K562 (cell line): ENCODE results near the gene GPR32. TPM values are rescaled to one million over a fixed set of nuclear protein-coding genes. Genes with fewer than 3 reads are reported as not detected.

Experiments
- ATAC-seq: fragments of 200-7000 bp; cut with Tn5 transposase; 3 replicates; pipeline ENCODE4 v1.9.1; 2020; ENCODE audit warnings: moderate library complexity
- BruUV-seq: library from RNA; stranded (reverse); fragments of 400-500 nt; replicated peaks from 2 replicates; lab custom pipeline; 2021; lab: Mats Ljungman, UMichigan
- CTCF ChIA-PET: fragments of 300-600 bp; formaldehyde crosslinking; extraction: SDS; loops from one replicate; lab custom pipeline; 2021; ENCODE audit warnings: low intra/inter-chr PET ratio; lab: Yijun Ruan, JAX
- POLR2A ChIA-PET: fragments of 300-600, 350-650 bp; sonication (Branson Sonifier 250); formaldehyde crosslinking; extraction: SDS; loops from one replicate; lab custom pipeline; 2021; ENCODE audit warnings: antibody characterized with exemption, inconsistent platforms; lab: Yijun Ruan, JAX
- DNase-seq, 4 experiments: peaks; one replicate each; pipeline versions ENCODE4 v3.0.0 to v3.0.0-alpha.2; 2011 to 2018; ENCODE audit warnings: low spot score in 3 of 4, mixed read lengths in 3 of 4; ENCODE audit errors: extremely low read depth in 1 of 4
- FAIRE-seq: peaks from 2 replicates; lab custom pipeline; 2011; peaks lifted over from hg19 to GRCh38; lab: Jason Lieb, UNC
- H2AFZ ChIP-seq: 2 replicates; pipeline ENCODE4 v1.6.0; 2011; ENCODE audit warnings: low read depth, low read length, control low read depth, inconsistent platforms
- H3K27ac ChIP-seq: fragments of 200-600 bp; 3 replicates; pipeline ENCODE4 v1.8.0; 2011; ENCODE audit warnings: low read depth, mild to moderate bottlenecking, control low read depth, inconsistent platforms, low read length, moderate library complexity, mixed read lengths; ENCODE audit errors: extremely low read depth
- H3K27me3 ChIP-seq, 2 experiments: fragments of 300-600 bp in 1 of 2; 2 replicates in 1 of 2; 3 replicates in 1 of 2; pipeline versions ENCODE4 v1.6.0 to v1.8.0; 2011; ENCODE audit warnings: inconsistent platforms in 2 of 2, low read length in 2 of 2, mild to moderate bottlenecking in 1 of 2, mixed read lengths in 1 of 2, moderate library complexity in 1 of 2; ENCODE audit not compliant: control insufficient read depth in 2 of 2, insufficient read depth in 2 of 2
- H3K36me3 ChIP-seq: fragments of 300-600 bp; 3 replicates; pipeline ENCODE4 v1.8.0; 2011; ENCODE audit warnings: mild to moderate bottlenecking, low read length, inconsistent platforms; ENCODE audit not compliant: control insufficient read depth, insufficient read depth
- H3K4me1 ChIP-seq, 2 experiments: fragments of 200-600 bp in 1 of 2; replicated peaks in 1 of 2; 2 replicates in 1 of 2; 3 replicates in 1 of 2; pipeline versions ENCODE4 v1.5.1 to v1.8.0; 2011; ENCODE audit warnings: inconsistent platforms in 2 of 2, low read length in 2 of 2, mild to moderate bottlenecking in 1 of 2, mixed read lengths in 1 of 2, moderate library complexity in 1 of 2; ENCODE audit not compliant: control insufficient read depth in 2 of 2, insufficient read depth in 2 of 2
- H3K4me2 ChIP-seq: 2 replicates; pipeline ENCODE4 v1.6.1; 2011; ENCODE audit warnings: low read length, control low read depth, inconsistent platforms, mixed read lengths; ENCODE audit not compliant: insufficient read depth
- H3K4me3 ChIP-seq: fragments of 200-600 bp; sonication (generic), shearing (Covaris generic); 2 replicates; pipeline ENCODE4 v1.5.1; 2016; ENCODE audit warnings: control low read depth, inconsistent platforms
- H3K79me2 ChIP-seq: fragments of 200-600 bp; 3 replicates; pipeline ENCODE4 v1.8.0; 2011; ENCODE audit warnings: low read length, inconsistent platforms; ENCODE audit not compliant: control insufficient read depth, insufficient read depth
- H3K9ac ChIP-seq, 2 experiments: 2 replicates each; pipeline versions ENCODE4 v1.6.0 to v1.6.1; 2011; ENCODE audit warnings: low read depth in 2 of 2, low read length in 2 of 2, control low read depth in 1 of 2, inconsistent platforms in 1 of 2, mild to moderate bottlenecking in 1 of 2, mixed read lengths in 1 of 2; ENCODE audit not compliant: insufficient read depth in 1 of 2
- H3K9me1 ChIP-seq: one replicate; pipeline ENCODE4 v1.6.0; 2011; ENCODE audit warnings: inconsistent platforms, mild to moderate bottlenecking, low read length, moderate library complexity; ENCODE audit not compliant: control insufficient read depth, insufficient read depth
- H3K9me3 ChIP-seq: replicated peaks from 2 replicates; pipeline ENCODE4 v1.5.1; 2011; ENCODE audit warnings: low read depth, low read length, inconsistent platforms; ENCODE audit not compliant: control insufficient read depth, insufficient read depth
- H4K20me1 ChIP-seq: replicated peaks from 2 replicates; pipeline ENCODE4 v1.6.1; 2011; ENCODE audit warnings: low read length, inconsistent platforms, mixed read lengths; ENCODE audit not compliant: control insufficient read depth, insufficient read depth
- ARNT ChIP-seq, 2 experiments: fragments of 450-650 bp; IDR thresholded peaks; 2 replicates each; pipeline ENCODE4 v1.6.1; 2016; ENCODE audit warnings: mild to moderate bottlenecking in 1 of 2
- CBFB ChIP-seq: sonication (generic); formaldehyde crosslinking; IDR thresholded peaks from 2 replicates; pipeline ENCODE4 v1.4.0; 2020; ENCODE audit warnings: mild to moderate bottlenecking, missing genetic modification reagents
- FOXM1 ChIP-seq, 2 experiments: fragments of 450-650 bp in 1 of 2; sonication (generic) in 1 of 2; formaldehyde crosslinking in 1 of 2; IDR thresholded peaks; 2 replicates each; pipeline versions ENCODE4 v1.6.1 to v1.9.0; 2017 to 2022; ENCODE audit warnings: low read depth in 2 of 2, mild to moderate bottlenecking in 2 of 2, missing genetic modification reagents in 1 of 2, moderate library complexity in 1 of 2
- NCOA6 ChIP-seq: fragments of 450-650 bp; IDR thresholded peaks from 2 replicates; pipeline ENCODE4 v1.6.1; 2017; ENCODE audit warnings: mild to moderate bottlenecking
- NFIC ChIP-seq: fragments of 450-650 bp; IDR thresholded peaks from 2 replicates; pipeline ENCODE4 v1.6.1; 2017; ENCODE audit warnings: mild to moderate bottlenecking, inconsistent platforms
- NR1H2 ChIP-seq: sonication (generic); formaldehyde crosslinking; IDR thresholded peaks from 2 replicates; pipeline ENCODE4 v1.4.0; 2020; ENCODE audit warnings: mild to moderate bottlenecking, missing genetic modification reagents
- POLR2AphosphoS5 ChIP-seq: IDR thresholded peaks from 2 replicates; pipeline ENCODE4 v1.6.1; 2011; ENCODE audit warnings: mild to moderate bottlenecking, low read depth, low read length, moderate library complexity; ENCODE audit not compliant: control insufficient read depth, insufficient read depth
- POLR2G ChIP-seq: fragments of 200-400 bp; formaldehyde crosslinking; IDR thresholded peaks from 2 replicates; pipeline ENCODE4 v1.6.1; 2017; ENCODE audit warnings: low read depth, mild to moderate bottlenecking, antibody characterized with exemption, low read length, moderate library complexity
- RBM22 ChIP-seq: fragments of 200-400 bp; formaldehyde crosslinking; IDR thresholded peaks from 2 replicates; pipeline ENCODE4 v1.6.1; 2018; ENCODE audit warnings: low read length, low read depth; ENCODE audit not compliant: poor library complexity, severe bottlenecking
- SIN3A ChIP-seq, 2 experiments: fragments of 150-350 bp in 1 of 2; IDR thresholded peaks; 2 replicates each; pipeline ENCODE4 v1.6.1; 2011 to 2016; ENCODE audit warnings: borderline replicate concordance in 2 of 2, low read depth in 2 of 2, low read length in 2 of 2, mild to moderate bottlenecking in 2 of 2, moderate library complexity in 2 of 2; ENCODE audit not compliant: control insufficient read depth in 1 of 2
- SMARCA4 ChIP-seq: fragments of 450-650 bp; IDR thresholded peaks from 2 replicates; pipeline ENCODE4 v1.6.1; 2016
- SPI1 ChIP-seq: IDR thresholded peaks from 2 replicates; pipeline ENCODE4 v1.6.1; 2011; ENCODE audit warnings: low read depth, low read length, control low read depth, borderline replicate concordance
- ZFX ChIP-seq: sonication (generic); formaldehyde crosslinking; IDR thresholded peaks from 2 replicates; pipeline ENCODE4 v1.8.0; 2022; ENCODE audit warnings: mild to moderate bottlenecking, missing genetic modification reagents, moderate library complexity
- WGBS: fragments of 100-300 bp; shearing (Covaris generic); methylation state at CpG from one replicate; pipeline ENCODE4 v1.1.6; 2016; ENCODE audit warnings: low coverage, mixed read lengths; ENCODE audit not compliant: insufficient coverage; ENCODE audit errors: missing lambda C conversion rate; 5-methylcytosine and 5-hydroxymethylcytosine counted together
- in situ Hi-C: fragments of 300-500 bp; cut with MboI; formaldehyde crosslinking; loops from 4 replicates; pipeline ENCODE4 v1.15.0; 2018; ENCODE audit warnings: inconsistent platforms, mixed read lengths
- intact Hi-C: fragments of 100-400 bp; cut with micrococcal nuclease; formaldehyde crosslinking; loops from 2 replicates; pipeline ENCODE4 v1.14.2; 2022
- polyA plus RNA-seq, 8 experiments: library from polyadenylated mRNA; depleted of rRNA in 4 of 8; stranded (reverse) in 5 of 8; unstranded in 3 of 8; fragments of >200 nt; fragmentation: Nextera tagmentation in 2 of 8; fragmentation: Illumina TruSeq in 1 of 8; extraction: Ambion mirVana in 2 of 8; extraction: Trizol in 1 of 8; gene quantifications; 2 replicates each; pipeline versions ENCODE4 v1.2.1 to v1.2.3, GENCODE V29; 2011 to 2014; ENCODE audit warnings: inconsistent platforms in 1 of 8, missing spikeins in 1 of 8
- total RNA-seq, 7 experiments: library from RNA; depleted of rRNA in 6 of 7; stranded (reverse); fragments of >200 nt in 6 of 7; fragmentation: Illumina TruSeq in 2 of 7; extraction: Trizol in 2 of 7; gene quantifications; 2 replicates each; pipeline versions ENCODE4 v1.2.1 to v1.2.3, GENCODE V29; 2011 to 2021; ENCODE audit warnings: low replicate concordance in 1 of 7
- TF ChIP-seq, protein P1 (sequence below): IDR thresholded peaks from 3 replicates; pipeline ENCODE4 v1.6.1; 2011; ENCODE audit warnings: borderline replicate concordance, mild to moderate bottlenecking; ENCODE audit not compliant: insufficient read length, insufficient read depth
- TF ChIP-seq, protein P2 (sequence below): conservative IDR thresholded peaks from 2 replicates; pipeline ENCODE4 v1.6.1; 2011; ENCODE audit warnings: low read depth, mild to moderate bottlenecking, low read length; ENCODE audit not compliant: control insufficient read depth
- TF ChIP-seq, protein P3 (sequence below): sonication (generic); formaldehyde crosslinking; IDR thresholded peaks from 2 replicates; pipeline ENCODE4 v1.9.0; 2022; ENCODE audit warnings: mild to moderate bottlenecking, missing genetic modification reagents

The GPR32 gene
- total and polyA plus RNA-seq, 9 of the 15 experiments (the other 6 are each of a cell fraction or from before 2014, with no cell fraction given): not detected

DNA sequence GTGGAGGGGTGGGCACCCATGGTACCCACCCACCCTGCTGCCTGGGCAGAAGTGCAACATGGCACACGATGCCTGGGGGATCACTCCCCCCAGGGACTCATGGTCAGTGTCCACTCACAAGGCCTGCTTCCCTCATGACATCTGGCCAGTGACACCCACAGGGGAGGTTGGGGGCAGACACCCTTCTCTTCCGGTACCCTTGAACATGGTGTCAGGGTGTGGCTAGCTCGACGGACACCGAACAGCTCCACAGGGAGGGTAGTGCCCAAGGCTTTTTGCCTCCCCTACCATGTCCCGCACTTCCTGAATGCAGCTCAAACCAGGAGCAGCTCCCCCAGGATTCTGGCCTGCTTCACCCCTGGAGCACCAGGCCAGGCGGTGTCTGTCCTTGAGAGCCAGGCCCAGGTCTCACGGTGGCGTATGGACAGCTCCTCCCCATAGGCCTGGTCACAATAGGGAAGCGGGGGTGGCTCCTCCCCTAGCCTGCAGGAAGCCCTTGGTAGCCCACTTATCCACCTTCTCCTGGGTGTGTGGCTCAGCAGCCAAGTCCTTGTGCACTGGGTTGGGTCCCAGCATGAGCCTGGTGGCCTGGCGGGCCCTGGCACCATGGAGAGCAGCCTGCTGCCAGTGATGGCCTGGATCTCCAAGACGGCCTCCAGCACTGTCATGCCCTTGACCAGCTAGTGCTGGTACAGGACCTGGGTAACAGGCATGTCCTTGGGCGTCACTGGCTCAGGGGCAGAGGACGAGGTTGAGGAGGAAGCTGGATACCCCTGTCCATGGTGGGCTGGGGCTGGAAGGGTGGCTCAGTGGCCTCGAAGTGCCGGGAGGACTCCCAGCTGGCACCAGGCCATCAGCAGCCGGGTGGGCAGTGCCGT lies 27.8 kb downstream of the GPR32 start:
- Histone ChIP-seq H3K4me3 (no peak overlapping the region), H3K9me3 (no peaks in the 10 kb centered on the region), H3K27me3 (no peaks in the 10 kb centered on the region), H3K4me1 (peaks cover 20 to 70% of the 10 kb centered on the region in 2 experiments; a peak in 4 of 5 replicates), H3K9me1 (peaks cover 23% of the 10 kb centered on the region), H2AFZ (no peak overlapping the region), H3K36me3 (peaks cover 72% of the 10 kb centered on the region), H3K27ac (no peak overlapping the region), H3K9ac (peak overlapping the region in 1 of 2 experiments; percentile 72; a peak in 2 of 4 replicates), H3K4me2 (no peak overlapping the region), H3K79me2 (peaks cover 32% of the 10 kb centered on the region), H4K20me1 (peaks cover 58% of the 10 kb centered on the region)
- WGBS: 86% methylated on average over 16 of the region's 18 CpGs
- POLR2A ChIA-PET: interaction anchor here (0.6 to 2.5 kb wide), 9 partner anchors 17 to 273 kb away, joined by 3 to 7 read pairs (median 4); no protein-coding TSS in a partner anchor
- no TSS peak for BruUV-seq
- in situ Hi-C loops: no loop called here
- FAIRE-seq: no peak
- peak; percentile 9 for ATAC-seq
- intact Hi-C loops: no loop called here
- DNase-seq: peak in 1 of 4 experiments; percentile 19
- CTCF ChIA-PET: no interaction called here
- TF ChIP-seq, protein P1, sequence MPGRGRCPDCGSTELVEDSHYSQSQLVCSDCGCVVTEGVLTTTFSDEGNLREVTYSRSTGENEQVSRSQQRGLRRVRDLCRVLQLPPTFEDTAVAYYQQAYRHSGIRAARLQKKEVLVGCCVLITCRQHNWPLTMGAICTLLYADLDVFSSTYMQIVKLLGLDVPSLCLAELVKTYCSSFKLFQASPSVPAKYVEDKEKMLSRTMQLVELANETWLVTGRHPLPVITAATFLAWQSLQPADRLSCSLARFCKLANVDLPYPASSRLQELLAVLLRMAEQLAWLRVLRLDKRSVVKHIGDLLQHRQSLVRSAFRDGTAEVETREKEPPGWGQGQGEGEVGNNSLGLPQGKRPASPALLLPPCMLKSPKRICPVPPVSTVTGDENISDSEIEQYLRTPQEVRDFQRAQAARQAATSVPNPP: no peak
- TF ChIP-seq POLR2AphosphoS5 (0 out of 2 replicates have a peak, but pooled peaks have one; percentile 44), ZFX (CRISPR knock-in tag) (peak; percentile 50), SPI1 (peak; percentile 10; the same call in 1 of the 2 replicates), NR1H2 (CRISPR knock-in tag) (0 out of 2 replicates have a peak, but pooled peaks have one; percentile 46), SIN3A (IDR thresholded peaks at IDR 0.05; ENCODE audit: borderline replicate concordance in 2 of 2, control insufficient read depth in 1 of 2, low read depth in 2 of 2, low read length in 2 of 2) (0 out of 4 replicates have a peak, but pooled peaks of 1 of the 2 experiments have one; percentile 7), FOXM1 (IDR thresholded peaks at IDR 0.05; ENCODE audit: low read depth) (no peak), FOXM1 (CRISPR knock-in tag; IDR thresholded peaks at IDR 0.05; ENCODE audit: low read depth) (peak; percentile 57; the same call in 1 of the 2 replicates), RBM22 (peak; percentile 8), NCOA6 (no peak), POLR2G (peak; percentile 23), NFIC (peak; percentile 53; the same call in 1 of the 2 replicates), CBFB (CRISPR knock-in tag) (peak; percentile 83), SMARCA4 (no peak), ARNT (IDR thresholded peaks at IDR 0.05) (no peak)
- TF ChIP-seq, protein P2, sequence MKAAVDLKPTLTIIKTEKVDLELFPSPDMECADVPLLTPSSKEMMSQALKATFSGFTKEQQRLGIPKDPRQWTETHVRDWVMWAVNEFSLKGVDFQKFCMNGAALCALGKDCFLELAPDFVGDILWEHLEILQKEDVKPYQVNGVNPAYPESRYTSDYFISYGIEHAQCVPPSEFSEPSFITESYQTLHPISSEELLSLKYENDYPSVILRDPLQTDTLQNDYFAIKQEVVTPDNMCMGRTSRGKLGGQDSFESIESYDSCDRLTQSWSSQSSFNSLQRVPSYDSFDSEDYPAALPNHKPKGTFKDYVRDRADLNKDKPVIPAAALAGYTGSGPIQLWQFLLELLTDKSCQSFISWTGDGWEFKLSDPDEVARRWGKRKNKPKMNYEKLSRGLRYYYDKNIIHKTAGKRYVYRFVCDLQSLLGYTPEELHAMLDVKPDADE: peak; percentile 53; the same call in 1 of the 2 replicates
- TF ChIP-seq, protein P3, sequence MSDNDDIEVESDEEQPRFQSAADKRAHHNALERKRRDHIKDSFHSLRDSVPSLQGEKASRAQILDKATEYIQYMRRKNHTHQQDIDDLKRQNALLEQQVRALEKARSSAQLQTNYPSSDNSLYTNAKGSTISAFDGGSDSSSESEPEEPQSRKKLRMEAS: peak; percentile 30; the same call in 1 of the 2 replicates
